ENCODE measurements around the gene CBFA2T3.

CBFA2T3 gene

GRCh38 chr16:88839745-88840599 is 137.0 kb downstream of the CBFA2T3 start:
- no peak for DNase-seq (ENCODE audit: low read depth in 2 of 2)

- no peak for DNase-seq (ENCODE audit: low read depth in 2 of 2)
Observed at GRCh38 chr16:88839026-88839529, 137.9 kb downstream of the CBFA2T3 start.

GRCh38 chr16:88838566-88838965 is 138.4 kb downstream of the CBFA2T3 start:
- DNase-seq (ENCODE audit: low read depth in 2 of 2) = no peak

GRCh38 chr16:88837806-88838205 is 139.2 kb downstream of the CBFA2T3 start:
- no peak for DNase-seq (ENCODE audit: low read depth in 2 of 2)

GRCh38 chr16:88836791-88837190 is 140.2 kb downstream of the CBFA2T3 start:
- no peak for DNase-seq (ENCODE audit: low read depth in 2 of 2)

- DNase-seq (ENCODE audit: low read depth in 2 of 2) = no peak
Observed at GRCh38 chr16:88835818-88836217, 141.2 kb downstream of the CBFA2T3 start.

- DNase-seq (ENCODE audit: low read depth in 2 of 2) = no peak
Observed at GRCh38 chr16:88835383-88835782, 141.6 kb downstream of the CBFA2T3 start.

GRCh38 chr16:88834670-88835069 is 142.3 kb downstream of the CBFA2T3 start:
- no peak for DNase-seq (ENCODE audit: low read depth in 2 of 2)

- DNase-seq (ENCODE audit: low read depth in 2 of 2) = no peak
Observed at GRCh38 chr16:88833086-88833485, 143.9 kb downstream of the CBFA2T3 start.

GRCh38 chr16:88831838-88832237 is 145.2 kb downstream of the CBFA2T3 start:
- no peak for DNase-seq (ENCODE audit: low read depth in 2 of 2)

GRCh38 chr16:88830783-88831182 is 146.2 kb downstream of the CBFA2T3 start:
- DNase-seq (ENCODE audit: low read depth in 2 of 2) = no peak

- no peak for DNase-seq (ENCODE audit: low read depth in 2 of 2)
Observed at GRCh38 chr16:88830258-88830657, 146.7 kb downstream of the CBFA2T3 start.

- no peak for DNase-seq (ENCODE audit: low read depth in 2 of 2)
Observed at GRCh38 chr16:88828711-88829110, 148.3 kb downstream of the CBFA2T3 start.

GRCh38 chr16:88827727-88828126 is 149.3 kb downstream of the CBFA2T3 start:
- no peak for DNase-seq (ENCODE audit: low read depth in 2 of 2)

- DNase-seq (ENCODE audit: low read depth in 2 of 2) = no peak
Observed at GRCh38 chr16:88826070-88826840, 150.8 kb downstream of the CBFA2T3 start.

- no peak for DNase-seq (ENCODE audit: low read depth in 2 of 2)
Observed at GRCh38 chr16:88825146-88825545, 151.9 kb downstream of the CBFA2T3 start.

All from fibroblast of skin of left quadriceps (primary cell).